Measurements from ENCODE around the gene FNIP1. TPM values are rescaled to one million over a fixed set of nuclear protein-coding genes. Genes with fewer than 3 reads are reported as not detected.
"Not testable (repeated sequence)": the region's sequence is repeated elsewhere in the genome, so short reads cannot be mapped to it uniquely, and the experiment has no call there.

FNIP1 gene
- total RNA-seq, 2 donors from 2014 or later: 44.1 to 49.5 TPM

DNA sequence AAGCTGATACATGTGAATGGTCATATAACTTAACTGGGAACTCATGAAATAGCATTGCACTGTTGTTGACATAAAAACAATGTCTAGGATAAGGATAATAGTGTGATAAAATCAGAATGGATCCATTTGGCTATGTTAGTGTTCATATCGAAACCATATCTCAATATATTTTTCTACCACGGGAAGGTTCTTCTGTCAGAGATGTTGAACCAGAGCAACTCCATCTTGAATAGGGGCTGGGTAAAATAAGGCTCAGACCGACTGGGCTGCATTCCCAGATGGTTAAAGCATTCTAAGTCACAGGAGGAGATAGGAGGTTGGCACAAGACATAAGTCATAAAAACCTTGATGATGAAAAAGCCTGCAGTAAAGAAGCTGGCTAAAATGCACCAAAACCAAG lies 56.3 kb downstream of the FNIP1 start:
- Histone ChIP-seq H3K9me3 (no peaks in the 10 kb centered on the region), H3K27ac (no peak overlapping the region), H3K36me3 (no peaks in the 10 kb centered on the region), H3K4me1 (replicated peaks) (no peaks in the 10 kb centered on the region), H3K27me3 (replicated peaks; ENCODE audit: insufficient read depth) (no peaks in the 10 kb centered on the region), H3K4me3 (no peak overlapping the region)
- whole genome bisulfite sequencing: 82% methylated on average over 3 of the region's 3 CpGs
- TF ChIP-seq POLR2A (IDR thresholded peaks at IDR 0.05) (no peak), POLR2AphosphoS5 (IDR thresholded peaks at IDR 0.05) (no peak), CTCF (IDR thresholded peaks at IDR 0.05) (no peak)
- intact Hi-C loops (cut with DNase I): no loop called here
- no peak for DNase-seq (ENCODE audit: low spot score)

DNA sequence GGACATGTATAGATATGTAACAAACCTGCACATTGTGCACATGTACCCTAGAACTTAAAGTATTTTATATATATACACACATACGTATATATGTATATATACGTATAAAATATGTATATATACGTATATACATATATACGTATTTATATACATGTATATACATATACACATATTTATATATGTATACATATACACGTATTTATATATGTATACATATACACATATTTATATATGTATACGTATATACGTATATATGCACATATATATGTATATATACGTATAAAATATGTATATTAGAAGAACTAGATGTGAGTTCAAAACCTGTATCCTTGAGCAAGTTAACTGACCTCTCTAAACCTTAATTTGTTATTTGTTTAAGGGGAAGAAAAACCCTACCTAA lies 61.4 kb downstream of the FNIP1 start:
- WGBS: 92% methylated on average over 8 of the region's 8 CpGs
- Histone ChIP-seq H3K4me1 (replicated peaks) (no peaks in the 10 kb centered on the region), H3K36me3 (no peaks in the 10 kb centered on the region), H3K4me3 (no peak overlapping the region), H3K9me3 (no peaks in the 10 kb centered on the region), H3K27ac (no peak overlapping the region), H3K27me3 (replicated peaks; ENCODE audit: insufficient read depth) (no peaks in the 10 kb centered on the region)
- TF ChIP-seq CTCF (IDR thresholded peaks at IDR 0.05): no peak
- no peak for TF ChIP-seq POLR2A (IDR thresholded peaks at IDR 0.05)
- TF ChIP-seq POLR2AphosphoS5 (IDR thresholded peaks at IDR 0.05): no peak
- no peak for DNase-seq (ENCODE audit: low spot score)
- intact Hi-C loops (cut with DNase I): no loop called here

- H3K9me3 ChIP-seq; H3K4me1 ChIP-seq (replicated peaks); DNase-seq (ENCODE audit: low spot score); intact Hi-C loops (cut with DNase I); H3K27ac ChIP-seq; H3K4me3 ChIP-seq; H3K36me3 ChIP-seq; H3K27me3 ChIP-seq (replicated peaks; ENCODE audit: insufficient read depth): not testable (repeated sequence)
- WGBS: 97% methylated on average over 4 of the region's 6 CpGs
These were observed 61.9 kb downstream of the FNIP1 start for GRCh38 chr5:131734939-131735338.

- H3K27me3 ChIP-seq (replicated peaks; ENCODE audit: insufficient read depth); H3K27ac ChIP-seq; H3K4me1 ChIP-seq (replicated peaks); H3K36me3 ChIP-seq; intact Hi-C loops (cut with DNase I); H3K9me3 ChIP-seq; H3K4me3 ChIP-seq: not testable (repeated sequence)
- peak; percentile 12 for DNase-seq (ENCODE audit: low spot score)
- 92% methylated on average over 4 of the region's 4 CpGs for WGBS
These were observed 67.5 kb downstream of the FNIP1 start for GRCh38 chr5:131729292-131729691.

DNA sequence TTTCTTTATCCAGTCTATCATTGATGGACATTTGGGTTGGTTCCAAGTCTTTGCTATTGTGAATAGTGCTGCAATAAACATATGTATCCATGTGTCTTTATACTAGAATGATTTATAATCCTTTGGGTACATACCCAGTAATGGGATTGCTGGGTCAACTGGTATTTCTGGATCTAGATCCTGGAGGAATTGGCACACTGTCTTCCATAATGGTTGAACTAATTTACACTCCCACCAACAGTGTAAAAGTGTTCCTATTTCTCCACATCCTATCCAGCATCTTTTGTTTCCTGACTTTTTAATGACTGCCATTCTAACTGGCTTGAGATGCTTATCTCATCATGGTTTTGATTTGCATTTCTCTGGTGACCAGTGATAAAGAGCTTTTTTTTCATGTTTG lies 72.7 kb downstream of the FNIP1 start:
- H3K27me3 ChIP-seq (replicated peaks; ENCODE audit: insufficient read depth); H3K4me3 ChIP-seq; intact Hi-C loops (cut with DNase I); H3K9me3 ChIP-seq; H3K36me3 ChIP-seq; H3K4me1 ChIP-seq (replicated peaks): not testable (repeated sequence)
- DNase-seq (ENCODE audit: low spot score): peak; percentile 32
- H3K27ac ChIP-seq: peak overlapping the region in 1 of 2 donors; percentile 38
- peak; percentile 63 for TF ChIP-seq POLR2AphosphoS5 (IDR thresholded peaks at IDR 0.05)

DNA sequence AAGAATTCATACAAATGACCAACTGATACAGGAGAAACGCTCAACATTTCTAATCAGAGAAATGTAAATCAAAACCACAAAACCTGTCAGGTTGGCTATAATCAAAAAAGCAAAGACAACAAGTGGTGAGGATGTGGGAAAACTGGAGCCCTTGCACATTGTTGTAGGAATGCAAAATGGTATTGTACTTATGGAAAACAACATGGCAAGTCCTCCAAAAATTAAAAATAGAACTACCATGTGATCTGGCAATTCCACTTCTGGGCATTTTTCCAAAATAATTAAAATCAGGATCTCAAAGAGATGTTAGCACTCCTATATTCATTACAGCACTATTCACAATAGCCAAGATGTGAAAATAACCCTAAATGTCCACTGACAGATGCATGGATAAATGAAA lies 76.1 kb downstream of the FNIP1 start:
- Histone ChIP-seq H3K4me3 (no peak overlapping the region), H3K27ac (no peak overlapping the region), H3K27me3 (replicated peaks; ENCODE audit: insufficient read depth) (no peaks in the 10 kb centered on the region), H3K4me1 (replicated peaks) (no peaks in the 10 kb centered on the region), H3K9me3 (no peaks in the 10 kb centered on the region), H3K36me3 (no peaks in the 10 kb centered on the region)
- DNase-seq (ENCODE audit: low spot score): no peak
- intact Hi-C loops (cut with DNase I): no loop called here
- TF ChIP-seq POLR2A (IDR thresholded peaks at IDR 0.05) (no peak), POLR2AphosphoS5 (IDR thresholded peaks at IDR 0.05) (no peak), CTCF (IDR thresholded peaks at IDR 0.05) (no peak)
- WGBS: 77% methylated on average over 1 of the region's 1 CpG
